ENCODE measurements around the gene ACTBL2. TPM values are rescaled to one million over a fixed set of nuclear protein-coding genes. Genes with fewer than 3 reads are reported as not detected.
A peak's percentile ranks its signal among the peaks of the same experiment; 100 is the strongest.

Gene ACTBL2
- polyA plus RNA-seq, 2 of the 4 experiments (the other 2 are of a cell fraction), result 0.06 TPM

GRCh38 chr5:57492632-57493031 lies 10.0 kb upstream of the ACTBL2 start:
- Histone ChIP-seq H3K9me3 (no peaks in the 10 kb centered on the region), H3K4me3 (no peak overlapping the region), H3K4me1 (peaks cover 17% of the 10 kb centered on the region), H3K4me2 (no peak overlapping the region), H3K27ac (no peak overlapping the region; a peak in 1 of 6 replicates)
- ATAC-seq (no peak), DNase-seq (ENCODE audit: low read depth in 1 of 2, low spot score in 1 of 2) (no peak), FAIRE-seq (no peak)
- TF ChIP-seq CBX2 (IDR thresholded peaks at IDR 0.05; ENCODE audit: borderline replicate concordance, low read depth) (no peak), ELK1 (IDR thresholded peaks at IDR 0.05; ENCODE audit: low read depth, low read length) (no peak), EHMT2 (IDR thresholded peaks at IDR 0.05; ENCODE audit: low read depth) (no peak), CHD4 (IDR thresholded peaks at IDR 0.05; ENCODE audit: borderline replicate concordance) (no peak), ZNF302 (CRISPR knock-in tag; IDR thresholded peaks at IDR 0.05) (no peak), HOXA7 (CRISPR knock-in tag; IDR thresholded peaks at IDR 0.05) (no peak), PHF8 (IDR thresholded peaks at IDR 0.05; ENCODE audit: borderline replicate concordance, low read depth) (no peak), SMC3 (IDR thresholded peaks at IDR 0.05) (no peak), ZFP36 (IDR thresholded peaks at IDR 0.05; ENCODE audit: borderline replicate concordance, partially characterized antibody) (no peak), JUNB (IDR thresholded peaks at IDR 0.05) (no peak), HDAC2 (IDR thresholded peaks at IDR 0.05) (no peak), TFCP2L1 (CRISPR knock-in tag; IDR thresholded peaks at IDR 0.05) (no peak), PBX3 (IDR thresholded peaks at IDR 0.05) (no peak)
- ChIA-PET CTCF (interaction anchor here (1.0 to 5.2 kb wide), 6 partner anchors 8 to 971 kb away, joined by 3 to 21 read pairs (median 8); partner anchors contain the start of gene ACTBL2), POLR2A (no interaction called here)
- 84% methylated on average over 3 of the region's 3 CpGs for WGBS (ENCODE audit: missing lambda C conversion rate)

- POLR2A ChIA-PET, result no interaction called here
Observed at GRCh38 chr5:57491369-57491965, 8.9 kb upstream of the ACTBL2 start.

GRCh38 chr5:57488215-57488955 lies 5.8 kb upstream of the ACTBL2 start:
- Histone ChIP-seq H3K4me2 (no peak overlapping the region), H3K4me1 (no peaks in the 10 kb centered on the region), H3K4me3 (no peak overlapping the region), H3K9me3 (no peaks in the 10 kb centered on the region), H3K27ac (no peak overlapping the region)
- FAIRE-seq (no peak), ATAC-seq (no peak), DNase-seq (ENCODE audit: low read depth in 1 of 2, low spot score in 1 of 2) (no peak)
- ChIA-PET POLR2A (no interaction called here), CTCF (no interaction called here)
- TF ChIP-seq ZSCAN20 (CRISPR knock-in tag; IDR thresholded peaks at IDR 0.05) (no peak), EHF (CRISPR knock-in tag; IDR thresholded peaks at IDR 0.05) (no peak), CBX8 (IDR thresholded peaks at IDR 0.05) (no peak), HOXB13 (CRISPR knock-in tag; IDR thresholded peaks at IDR 0.05; ENCODE audit: low read depth) (no peak), PBX3 (IDR thresholded peaks at IDR 0.05) (no peak), SREBF2 (IDR thresholded peaks at IDR 0.05) (no peak), TFCP2L1 (CRISPR knock-in tag; IDR thresholded peaks at IDR 0.05) (no peak)
- WGBS (ENCODE audit: missing lambda C conversion rate), result 71% methylated on average over 9 of the region's 9 CpGs

More at GRCh38 chr5:57491369-57491965, 8.9 kb upstream of the ACTBL2 start:
- WGBS (ENCODE audit: missing lambda C conversion rate), result 82% methylated on average over 5 of the region's 5 CpGs
- ATAC-seq, result no peak
- Histone ChIP-seq H3K27ac (no peak overlapping the region), H3K4me3 (no peak overlapping the region), H3K9me3 (no peaks in the 10 kb centered on the region), H3K4me1 (peaks cover 17% of the 10 kb centered on the region), H3K4me2 (no peak overlapping the region)
- TF ChIP-seq MAFK (IDR thresholded peaks at IDR 0.05; ENCODE audit: partially characterized antibody), result peak; percentile 37
- TF ChIP-seq KDM1A (IDR thresholded peaks at IDR 0.05; ENCODE audit: low read depth), result no peak
- CTCF ChIA-PET, result interaction anchor here (0.6 to 5.2 kb wide), 6 partner anchors 9 to 1225 kb away, joined by 3 to 21 read pairs (median 8); partner anchors contain the start of gene ACTBL2
- no peak for FAIRE-seq
- DNase-seq (ENCODE audit: low read depth in 1 of 2, low spot score in 1 of 2), result no peak

All from A549 (cell line).